Stomach smooth muscle (tissue), 2 donors: ENCODE data around the gene CYP2A6.

Experiments
- H3K27ac ChIP-seq: one replicate; pipeline ENCODE4 v1.7.0; 2013; ENCODE audit warnings: mild to moderate bottlenecking, low read length, inconsistent platforms
- H3K27me3 ChIP-seq, 2 donors: one replicate each; pipeline ENCODE4 v1.7.0; 2013; ENCODE audit warnings: low read length in 2 of 2; ENCODE audit not compliant: insufficient read depth in 2 of 2, control insufficient read depth in 1 of 2
- H3K36me3 ChIP-seq, 2 donors: one replicate each; pipeline ENCODE4 v1.7.0; 2013; ENCODE audit warnings: low read length in 2 of 2; ENCODE audit not compliant: control insufficient read depth in 2 of 2, insufficient read depth in 2 of 2
- H3K4me1 ChIP-seq: one replicate; pipeline ENCODE4 v1.7.0; 2013; ENCODE audit warnings: low read length; ENCODE audit not compliant: control insufficient read depth, insufficient read depth
- H3K4me3 ChIP-seq, 2 donors: one replicate each; pipeline ENCODE4 v1.7.0; 2013; ENCODE audit warnings: low read length in 2 of 2
- H3K9ac ChIP-seq, 2 donors: one replicate each; pipeline ENCODE4 v1.7.0; 2013; ENCODE audit warnings: low read length in 2 of 2, mild to moderate bottlenecking in 1 of 2
- H3K9me3 ChIP-seq, 2 donors: one replicate each; pipeline ENCODE4 v1.7.0; 2013; ENCODE audit warnings: low read length in 2 of 2; ENCODE audit not compliant: control insufficient read depth in 2 of 2
- donor health status: healthy.
- donor health status: Pancreatic carcinoma.

Gene CYP2A6

DNA sequence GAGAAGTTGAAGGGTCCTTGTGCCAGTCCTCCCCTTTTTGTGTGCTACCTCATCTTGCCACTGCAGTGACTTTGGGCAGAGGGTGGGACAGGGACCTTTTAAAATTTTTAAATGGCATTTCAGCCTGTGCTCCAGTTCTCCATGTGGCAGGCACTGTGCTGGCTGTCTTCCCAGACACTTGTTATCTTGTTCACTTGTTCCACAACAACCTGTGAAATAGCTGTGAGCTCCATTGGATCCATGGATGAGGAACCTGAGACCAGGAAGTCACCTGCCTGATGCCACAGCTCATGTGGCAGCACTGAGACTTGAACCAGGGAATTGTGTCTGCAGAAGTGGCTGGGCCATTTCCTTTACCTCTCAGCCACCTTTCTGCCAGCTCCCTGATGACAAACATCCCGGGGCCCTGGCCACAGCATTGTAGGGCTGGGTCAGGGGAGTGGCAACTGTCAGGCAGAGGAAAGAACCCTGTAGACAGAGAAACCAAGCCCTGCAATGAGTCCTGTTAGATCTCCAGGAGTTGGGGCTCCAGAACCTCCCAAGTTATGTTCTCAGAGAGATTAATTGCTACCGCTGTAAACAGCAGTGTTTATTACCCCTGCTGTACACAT, 44.9 kb downstream of the CYP2A6 start:
- no peaks in the 10 kb centered on the region for H3K9me3 ChIP-seq
- H3K9ac ChIP-seq: peak overlapping the region in 1 of 2 donors; percentile 29

GRCh38 chr19:40804783-40805242, 45.4 kb downstream of the CYP2A6 start:
- no peaks in the 10 kb centered on the region for H3K27me3 ChIP-seq
- peaks cover 9 to 30% of the 10 kb centered on the region in 2 donors for H3K36me3 ChIP-seq

More for the DNA sequence above, 44.9 kb downstream of the CYP2A6 start:
- Histone ChIP-seq H3K27ac (peak overlapping the region; percentile 75), H3K27me3 (no peaks in the 10 kb centered on the region), H3K36me3 (peaks cover 9 to 30% of the 10 kb centered on the region in 2 donors), H3K4me1 (peaks cover 78% of the 10 kb centered on the region), H3K4me3 (no peak overlapping the region)

GRCh38 chr19:40803857-40804782, 46.1 kb downstream of the CYP2A6 start:
- Histone ChIP-seq H3K27me3 (no peaks in the 10 kb centered on the region), H3K36me3 (peaks cover 9 to 27% of the 10 kb centered on the region in 2 donors), H3K4me1 (peaks cover 76% of the 10 kb centered on the region), H3K4me3 (peak overlapping the region in 1 of 2 donors; percentile 85), H3K27ac (peak overlapping the region; percentile 75), H3K9ac (peak overlapping the region; percentile 36 to 46), H3K9me3 (no peaks in the 10 kb centered on the region)

More at GRCh38 chr19:40804783-40805242, 45.4 kb downstream of the CYP2A6 start:
- Histone ChIP-seq H3K4me1 (peaks cover 79% of the 10 kb centered on the region), H3K9ac (no peak overlapping the region), H3K9me3 (no peaks in the 10 kb centered on the region), H3K4me3 (no peak overlapping the region), H3K27ac (peak overlapping the region; percentile 75)

DNA sequence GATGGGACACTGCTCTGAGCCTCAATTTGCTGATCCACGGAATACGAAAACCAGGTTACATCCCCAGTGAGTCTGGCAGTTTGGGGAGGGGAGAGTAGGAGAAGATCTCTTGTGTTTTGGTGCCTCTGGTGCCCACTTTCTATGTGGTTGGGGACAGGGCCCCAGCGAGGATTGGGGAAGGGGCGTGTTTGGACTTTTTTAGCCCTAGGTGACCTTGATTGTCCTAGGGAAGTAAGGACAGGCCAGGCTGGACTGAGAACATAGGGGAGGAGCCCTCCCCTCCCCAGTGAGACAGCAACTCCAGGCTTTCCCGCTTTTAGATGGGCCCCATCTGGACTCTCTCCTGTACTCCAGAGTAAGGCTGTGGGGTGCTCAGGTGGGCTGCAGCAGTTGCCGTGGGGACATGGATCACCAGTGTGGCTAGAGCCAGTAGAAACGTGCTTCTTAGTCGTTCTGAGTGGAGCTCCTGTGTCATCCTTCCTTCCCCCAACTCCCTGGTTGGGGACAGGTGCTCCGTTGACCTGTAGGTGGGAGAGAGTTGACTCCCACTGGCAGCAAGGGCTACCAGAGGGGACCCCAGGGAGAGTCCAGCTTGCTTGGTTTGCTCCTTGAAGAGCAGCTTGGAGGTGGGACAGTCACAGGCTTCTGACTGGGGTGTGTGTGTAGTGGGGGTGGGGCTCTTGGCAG, 46.9 kb downstream of the CYP2A6 start:
- peak overlapping the region; percentile 23 to 85 for H3K4me3 ChIP-seq
- H3K27ac ChIP-seq: peak overlapping the region; percentile 75
- H3K9me3 ChIP-seq: no peaks in the 10 kb centered on the region
- peaks cover 76% of the 10 kb centered on the region for H3K4me1 ChIP-seq
- peaks cover 6 to 23% of the 10 kb centered on the region in 2 donors for H3K36me3 ChIP-seq
- H3K27me3 ChIP-seq: no peaks in the 10 kb centered on the region
- peak overlapping the region; percentile 46 to 51 for H3K9ac ChIP-seq

DNA sequence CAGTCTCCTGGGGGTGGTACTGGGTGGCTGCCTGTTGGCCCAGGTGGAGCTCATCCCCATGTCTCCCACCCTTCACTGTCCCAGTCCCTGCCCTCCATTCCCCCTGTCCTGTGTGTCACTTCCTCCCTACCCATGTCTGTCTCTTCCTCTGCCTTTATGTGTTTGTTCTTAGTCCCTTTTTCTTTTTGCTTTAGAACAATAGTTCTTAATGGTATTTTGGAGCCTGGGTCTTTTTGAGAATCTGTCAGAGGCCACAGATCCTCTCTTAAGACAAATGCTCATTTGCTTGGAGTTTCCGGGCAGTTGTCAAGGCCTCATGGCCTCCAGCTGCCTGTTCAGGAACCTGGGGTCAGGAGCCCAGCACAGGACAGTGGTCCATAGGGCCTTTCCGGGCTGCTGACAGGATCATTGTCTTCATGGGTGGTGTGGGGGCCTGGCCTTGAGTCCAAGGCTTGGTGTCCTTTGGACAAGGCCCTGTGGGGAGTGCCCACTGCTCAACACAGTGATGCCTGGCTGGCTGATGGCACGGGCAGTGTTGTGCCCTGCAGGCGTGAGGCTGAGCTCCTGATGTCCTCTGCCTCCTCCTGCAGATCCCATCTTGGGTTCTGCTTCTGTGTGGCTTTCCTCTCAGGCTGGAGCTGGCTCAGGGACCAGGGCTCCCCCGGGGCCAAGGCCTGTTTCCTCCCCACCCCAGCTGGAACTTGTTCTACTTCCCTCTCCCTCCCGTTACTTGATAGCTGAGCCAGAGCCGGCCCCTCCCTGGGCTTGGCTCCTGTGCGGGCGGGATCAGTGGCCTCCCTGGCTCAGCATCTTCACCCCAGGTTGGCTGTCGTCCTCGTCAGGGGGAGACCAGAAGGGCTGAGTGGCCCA, 47.7 kb downstream of the CYP2A6 start:
- Histone ChIP-seq H3K36me3 (peaks cover under 1 to 17% of the 10 kb centered on the region in 2 donors), H3K4me3 (peak overlapping the region; percentile 47 to 85), H3K27me3 (no peaks in the 10 kb centered on the region), H3K9ac (peak overlapping the region; percentile 46 to 51), H3K9me3 (no peaks in the 10 kb centered on the region), H3K4me1 (peaks cover 82% of the 10 kb centered on the region), H3K27ac (peak overlapping the region; percentile 75)

DNA sequence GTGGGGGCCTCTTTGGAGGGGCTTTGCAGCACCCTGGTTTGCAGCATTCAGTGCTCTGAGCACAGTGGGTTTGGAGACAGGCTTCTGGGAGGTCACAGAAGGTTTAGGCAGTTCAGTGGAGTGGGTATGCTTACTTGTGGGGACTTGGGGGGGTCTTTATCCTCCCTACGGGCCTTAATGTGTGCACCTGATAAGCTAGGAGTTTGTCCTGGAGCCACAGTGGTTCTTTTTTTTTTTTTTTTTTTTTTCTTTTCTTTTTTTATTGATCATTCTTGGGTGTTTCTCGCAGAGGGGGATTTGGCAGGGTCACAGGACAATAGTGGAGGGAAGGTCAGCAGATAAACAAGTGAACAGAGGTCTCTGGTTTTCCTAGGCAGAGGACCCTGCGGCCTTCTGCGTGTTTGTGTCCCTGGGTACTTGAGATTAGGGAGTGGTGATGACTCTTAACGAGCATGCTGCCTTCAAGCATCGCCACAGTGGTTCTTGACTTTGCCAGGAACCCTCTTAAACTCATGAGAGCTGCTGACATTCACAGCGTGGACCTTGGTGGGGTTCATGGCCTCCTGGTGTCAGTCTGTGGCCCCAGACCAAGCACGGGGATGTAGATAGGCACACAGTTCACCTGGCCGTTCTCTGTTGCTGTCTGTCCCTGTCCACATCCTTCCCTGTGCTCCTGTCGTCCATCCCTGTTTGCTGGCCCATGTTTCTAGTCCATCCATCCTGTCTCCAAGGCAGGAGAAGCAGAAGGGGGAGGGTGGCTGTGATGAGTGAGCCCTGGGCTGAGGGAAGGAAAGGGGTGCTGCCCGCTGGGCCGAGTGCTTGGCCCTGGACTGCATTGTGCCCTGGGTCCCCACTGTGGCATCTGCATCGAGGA, 48.6 kb downstream of the CYP2A6 start:
- H3K36me3 ChIP-seq: peaks cover 0 to 13% of the 10 kb centered on the region in 2 donors
- H3K9ac ChIP-seq: peak overlapping the region; percentile 41 to 51
- H3K4me3 ChIP-seq: peak overlapping the region; percentile 47 to 85
- H3K9me3 ChIP-seq: no peaks in the 10 kb centered on the region
- H3K27ac ChIP-seq: peak overlapping the region; percentile 75
- no peaks in the 10 kb centered on the region for H3K27me3 ChIP-seq
- peaks cover 76% of the 10 kb centered on the region for H3K4me1 ChIP-seq

GRCh38 chr19:40800997-40801377, 49.3 kb downstream of the CYP2A6 start:
- Histone ChIP-seq H3K9ac (peak overlapping the region; percentile 29 to 79), H3K27me3 (no peaks in the 10 kb centered on the region), H3K4me3 (peak overlapping the region; percentile 16 to 85), H3K27ac (peak overlapping the region; percentile 75), H3K9me3 (no peaks in the 10 kb centered on the region), H3K36me3 (peaks cover 0 to 13% of the 10 kb centered on the region in 2 donors), H3K4me1 (peaks cover 69% of the 10 kb centered on the region)

- H3K9ac ChIP-seq: peak overlapping the region; percentile 79 to 84
- H3K9me3 ChIP-seq: no peaks in the 10 kb centered on the region
- peak overlapping the region; percentile 75 for H3K27ac ChIP-seq
- H3K4me1 ChIP-seq: peaks cover 66% of the 10 kb centered on the region
- peak overlapping the region; percentile 80 to 85 for H3K4me3 ChIP-seq
- H3K27me3 ChIP-seq: no peaks in the 10 kb centered on the region
- peaks cover 0 to 11% of the 10 kb centered on the region in 2 donors for H3K36me3 ChIP-seq
These were observed 49.8 kb downstream of the CYP2A6 start for GRCh38 chr19:40800339-40800996.
